Right lobe of liver (tissue), 4 donors: ENCODE data around the gene DNASE1L2.
"Not testable (repeated sequence)": the region's sequence is repeated elsewhere in the genome, so short reads cannot be mapped to it uniquely, and the experiment has no call there.

Source experiments
- CTCF ChIP-seq, 4 donors: fragments of 200-600 bp in 3 of 4; fragments of 450-650 bp in 1 of 4; IDR thresholded peaks; one replicate each; pipeline versions ENCODE4 v1.5.1 to v1.8.0; 2016 to 2022; ENCODE audit warnings: antibody characterized with exemption in 4 of 4, mild to moderate bottlenecking in 2 of 4
- POLR2A ChIP-seq: fragments of 450-650 bp; IDR thresholded peaks from one replicate; pipeline ENCODE4 v1.6.1; 2017; ENCODE audit warnings: antibody characterized with exemption, mild to moderate bottlenecking
- donor health status: DM: no; HTN: no; CAD: no.
- donor health status: DM: no; HTN: no; CAD: no.
- donor health status: DM: no; HTN: yes; CAD: no.

- not testable (repeated sequence) for TF ChIP-seq CTCF (IDR thresholded peaks at IDR 0.05); POLR2A
These were observed 4.1 kb downstream of the DNASE1L2 start for GRCh38 chr16:2240331-2240730.
